Fibroblast of skin of right quadriceps (primary cell): ENCODE results near the gene LSS.

Experiments used
- DNase-seq: peaks from one replicate; pipeline ENCODE4 v3.0.0-alpha.2; 2013

Gene LSS

GRCh38 chr21:46217511-46218196 lies 10.9 kb downstream of the LSS start:
- DNase-seq = no peak

- DNase-seq = no peak
Observed at GRCh38 chr21:46216132-46216747, 12.3 kb downstream of the LSS start.

DNA sequence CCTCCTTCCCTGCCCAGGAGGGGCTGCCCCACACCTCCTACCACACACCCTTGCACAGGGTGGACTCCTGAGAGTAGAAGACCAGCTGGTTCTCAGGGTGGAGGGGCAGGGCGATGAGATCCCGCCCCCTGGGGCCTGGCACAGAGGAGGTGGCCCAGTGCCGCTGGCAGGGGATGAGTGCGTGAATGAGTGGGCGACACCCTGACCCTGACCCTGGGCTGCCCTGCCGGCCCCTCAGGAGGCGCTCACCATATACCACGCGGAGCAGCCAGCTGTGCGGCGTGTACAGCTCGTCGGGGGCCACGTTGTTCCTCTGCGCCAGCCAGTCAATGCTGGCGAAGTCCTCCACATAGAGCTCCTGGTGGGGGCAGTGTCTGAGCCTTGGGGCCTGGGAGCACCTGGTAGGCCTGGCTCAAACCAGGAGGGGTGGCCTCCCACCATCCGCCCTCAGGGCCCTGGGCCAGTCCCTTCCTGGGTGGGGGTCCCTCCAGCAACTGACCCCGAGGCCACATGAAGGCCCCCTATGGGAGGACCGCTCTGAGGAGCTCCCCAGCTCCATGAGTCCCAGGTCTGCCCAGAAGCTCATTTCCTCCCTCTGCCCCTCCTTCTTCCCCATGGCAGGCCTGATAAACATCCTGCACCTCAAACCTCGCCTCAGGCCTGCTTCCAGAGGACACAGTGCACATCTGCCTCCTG lies 13.0 kb downstream of the LSS start:
- no peak for DNase-seq

DNA sequence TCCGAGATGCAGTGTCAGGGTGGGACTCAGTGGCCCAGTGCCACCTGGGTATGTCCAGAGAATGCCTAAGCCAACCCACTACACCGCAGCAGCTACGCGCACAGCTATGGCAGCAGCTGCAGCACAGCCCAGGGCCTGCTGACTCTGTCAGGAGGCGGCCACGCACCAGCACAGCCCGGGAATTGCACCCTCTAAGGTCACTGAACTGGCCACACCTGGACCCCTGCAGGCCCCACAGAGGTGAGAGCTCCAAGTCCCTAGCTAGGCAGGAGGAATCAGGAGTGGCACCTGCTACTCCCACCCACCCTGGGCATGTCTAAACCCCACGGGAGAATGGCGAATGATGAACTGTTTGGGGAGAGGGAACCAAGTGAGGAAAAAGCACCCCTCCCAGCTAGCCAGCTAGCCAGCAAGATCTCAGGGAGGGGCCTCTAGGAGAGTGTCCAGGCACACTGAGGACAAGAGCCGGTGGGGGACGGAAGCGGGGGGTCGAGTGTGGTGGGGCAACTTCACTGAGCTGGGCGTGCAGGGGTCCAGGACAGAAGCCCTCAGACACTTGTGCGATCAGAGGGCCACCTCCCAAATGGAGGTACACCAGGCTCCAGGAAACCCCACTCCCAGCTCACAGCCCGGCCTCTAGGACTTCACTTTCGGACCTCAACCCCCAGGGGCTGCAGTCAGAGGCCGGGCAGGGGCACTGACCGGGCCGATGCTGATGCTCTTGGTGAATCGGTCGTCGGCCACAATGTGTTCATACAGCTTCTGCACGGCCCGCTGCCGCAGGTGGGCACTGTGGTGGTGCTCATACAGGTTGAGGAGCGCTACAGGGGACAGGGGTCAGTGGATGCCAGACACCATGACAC lies 13.9 kb downstream of the LSS start:
- no peak for DNase-seq

- DNase-seq = no peak
Observed at GRCh38 chr21:46213620-46214286, 14.8 kb downstream of the LSS start.

DNA sequence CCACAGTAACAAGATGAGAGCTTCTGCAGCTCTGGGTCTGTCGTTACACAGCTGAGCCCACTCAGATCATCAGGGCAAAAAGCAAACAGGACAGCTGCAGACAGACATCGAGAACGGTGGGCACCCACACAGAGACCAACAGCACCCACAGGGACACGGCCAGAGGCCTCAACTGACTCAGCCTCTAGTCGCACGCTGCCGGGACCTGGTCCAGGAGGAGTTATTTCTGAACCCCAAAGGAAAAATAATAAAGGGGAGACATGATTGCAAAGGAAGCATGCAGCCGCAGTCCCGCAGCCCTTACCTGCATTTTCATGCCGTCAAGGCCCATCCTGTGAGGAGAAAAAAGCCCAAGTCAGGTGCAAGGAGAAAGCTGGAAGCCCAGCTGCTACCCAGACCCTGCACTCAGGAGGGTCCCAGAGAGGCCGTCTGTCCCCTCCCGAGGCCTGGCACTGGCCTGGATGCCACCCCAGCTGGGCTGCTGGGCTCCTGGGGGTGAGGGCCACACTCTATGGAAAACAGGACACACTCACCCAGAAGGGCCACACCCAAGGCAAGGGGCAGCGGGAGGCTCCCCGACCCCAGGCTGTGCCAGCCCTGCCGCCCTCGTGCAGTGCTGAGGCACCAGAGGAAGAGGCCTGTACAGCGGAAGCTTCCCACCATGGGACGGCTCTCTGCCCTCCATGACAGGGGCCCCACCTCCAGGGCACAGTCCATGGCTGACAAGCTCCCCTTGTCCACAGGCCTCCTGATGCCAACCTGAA lies 15.7 kb downstream of the LSS start:
- no peak for DNase-seq

- DNase-seq = no peak
Observed at GRCh38 chr21:46211786-46212720, 16.5 kb downstream of the LSS start.

DNA sequence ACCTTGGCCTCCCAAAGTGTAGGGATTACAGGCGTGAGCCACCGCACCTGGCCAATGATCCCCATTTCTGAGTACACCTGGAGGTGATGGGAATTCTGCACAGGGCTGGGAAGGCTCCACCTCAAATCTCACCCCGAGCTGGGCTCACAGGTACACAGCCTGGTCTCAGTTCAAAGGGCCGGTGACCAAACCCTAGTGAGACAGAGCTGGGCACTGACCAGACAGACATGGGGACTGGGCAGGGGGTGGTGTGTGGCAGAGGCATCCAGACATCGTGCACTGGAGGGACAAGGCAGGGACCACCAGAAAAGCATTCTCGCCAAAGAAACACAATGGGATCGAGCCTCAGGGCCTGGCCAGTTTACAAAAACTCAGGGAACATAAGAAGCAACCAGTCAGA lies 17.2 kb downstream of the LSS start:
- DNase-seq = no peak

- DNase-seq = no peak
Observed at GRCh38 chr21:46210378-46211136, 18.0 kb downstream of the LSS start.

GRCh38 chr21:46208761-46209721 lies 19.5 kb downstream of the LSS start:
- no peak for DNase-seq

DNA sequence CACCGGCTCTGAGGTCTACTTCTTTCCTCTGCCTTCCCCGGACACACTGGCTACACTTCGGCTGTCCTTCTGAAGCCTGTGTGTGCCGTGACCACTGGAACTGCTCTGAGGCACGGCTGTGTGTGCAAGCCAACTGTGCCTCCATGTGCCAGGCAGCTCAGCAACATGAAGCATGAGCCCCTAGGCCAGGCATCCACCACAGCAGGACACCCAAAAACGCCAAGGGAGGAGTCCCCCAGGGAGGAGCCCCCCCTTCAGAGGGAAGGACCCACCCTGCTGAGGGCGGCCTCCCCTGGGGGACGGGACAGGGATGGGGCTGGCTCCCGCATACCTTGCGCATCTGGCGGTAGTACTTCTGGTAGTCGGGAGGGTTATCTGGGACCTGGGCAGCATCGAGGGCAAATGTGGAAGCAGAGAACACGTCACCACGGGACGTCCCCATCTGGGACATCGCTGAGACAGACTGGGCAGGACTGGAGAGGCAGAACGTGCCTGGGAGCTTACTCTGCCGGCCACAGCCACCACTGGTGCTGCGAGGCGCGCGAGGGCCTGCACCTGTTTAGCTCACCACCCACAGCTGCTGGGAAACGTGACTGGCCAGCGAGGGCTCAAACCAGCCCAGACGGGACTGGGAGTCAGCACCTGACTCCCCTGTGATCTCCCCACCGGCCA lies 20.5 kb downstream of the LSS start:
- DNase-seq = no peak

- DNase-seq = no peak
Observed at GRCh38 chr21:46207006-46207919, 21.3 kb downstream of the LSS start.

GRCh38 chr21:46206163-46207005 lies 22.2 kb downstream of the LSS start:
- no peak for DNase-seq

DNA sequence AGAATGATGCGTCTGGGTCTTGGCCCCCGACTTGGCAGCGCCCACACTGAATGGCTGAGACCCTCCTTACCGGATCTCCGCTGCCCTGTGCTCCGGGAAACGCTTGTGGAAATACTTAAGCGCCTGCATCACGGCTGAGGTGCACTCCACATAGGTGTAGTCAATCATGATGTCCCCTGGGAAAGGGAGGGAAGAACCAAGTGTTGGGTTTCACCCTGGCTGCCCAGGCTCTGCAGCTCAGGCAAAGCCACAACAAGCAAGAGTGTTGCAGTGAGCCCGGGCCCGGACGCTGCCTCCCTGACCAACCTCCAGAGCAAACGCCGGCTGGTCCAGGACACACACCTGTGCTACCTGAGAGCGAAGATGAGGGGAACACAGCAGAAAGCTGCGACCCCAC lies 22.8 kb downstream of the LSS start:
- no peak for DNase-seq

DNA sequence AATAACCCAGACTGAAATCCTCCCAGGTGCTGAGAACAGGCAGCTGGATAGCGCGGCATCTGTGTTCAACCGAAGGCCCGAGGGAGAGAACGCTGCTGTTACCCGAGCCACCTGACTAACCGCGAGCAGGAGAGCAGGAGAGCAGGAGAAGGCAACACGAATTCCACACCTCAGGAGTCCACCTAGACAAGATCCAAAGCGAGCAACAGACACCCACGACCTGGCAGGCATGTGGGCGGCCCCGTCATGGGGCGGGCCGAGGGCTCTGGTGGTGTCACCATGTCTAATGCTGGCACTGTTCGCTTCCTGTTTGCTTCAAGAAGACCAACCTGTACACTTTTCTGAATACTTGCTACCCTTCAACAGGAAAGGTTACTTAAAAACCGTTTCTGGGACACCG lies 23.4 kb downstream of the LSS start:
- DNase-seq = no peak

- DNase-seq = no peak
Observed at GRCh38 chr21:46203203-46203600, 25.4 kb downstream of the LSS start.
